Measurements from ENCODE around the gene MAPK14.

GRCh38 chr6:36122495-36123269, 95.1 kb downstream of the MAPK14 start:
- TF ChIP-seq, protein P1, sequence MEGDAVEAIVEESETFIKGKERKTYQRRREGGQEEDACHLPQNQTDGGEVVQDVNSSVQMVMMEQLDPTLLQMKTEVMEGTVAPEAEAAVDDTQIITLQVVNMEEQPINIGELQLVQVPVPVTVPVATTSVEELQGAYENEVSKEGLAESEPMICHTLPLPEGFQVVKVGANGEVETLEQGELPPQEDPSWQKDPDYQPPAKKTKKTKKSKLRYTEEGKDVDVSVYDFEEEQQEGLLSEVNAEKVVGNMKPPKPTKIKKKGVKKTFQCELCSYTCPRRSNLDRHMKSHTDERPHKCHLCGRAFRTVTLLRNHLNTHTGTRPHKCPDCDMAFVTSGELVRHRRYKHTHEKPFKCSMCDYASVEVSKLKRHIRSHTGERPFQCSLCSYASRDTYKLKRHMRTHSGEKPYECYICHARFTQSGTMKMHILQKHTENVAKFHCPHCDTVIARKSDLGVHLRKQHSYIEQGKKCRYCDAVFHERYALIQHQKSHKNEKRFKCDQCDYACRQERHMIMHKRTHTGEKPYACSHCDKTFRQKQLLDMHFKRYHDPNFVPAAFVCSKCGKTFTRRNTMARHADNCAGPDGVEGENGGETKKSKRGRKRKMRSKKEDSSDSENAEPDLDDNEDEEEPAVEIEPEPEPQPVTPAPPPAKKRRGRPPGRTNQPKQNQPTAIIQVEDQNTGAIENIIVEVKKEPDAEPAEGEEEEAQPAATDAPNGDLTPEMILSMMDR (IDR thresholded peaks at IDR 0.05; ENCODE audit: insufficient read depth, low read length): no peak
- TF ChIP-seq SPI1 (IDR thresholded peaks at IDR 0.05; ENCODE audit: borderline replicate concordance, low read depth) (no peak), POLR2AphosphoS5 (IDR thresholded peaks at IDR 0.05; ENCODE audit: low read depth) (no peak), GABPA (IDR thresholded peaks at IDR 0.05; ENCODE audit: low read depth) (no peak)
- TF ChIP-seq, protein P2, sequence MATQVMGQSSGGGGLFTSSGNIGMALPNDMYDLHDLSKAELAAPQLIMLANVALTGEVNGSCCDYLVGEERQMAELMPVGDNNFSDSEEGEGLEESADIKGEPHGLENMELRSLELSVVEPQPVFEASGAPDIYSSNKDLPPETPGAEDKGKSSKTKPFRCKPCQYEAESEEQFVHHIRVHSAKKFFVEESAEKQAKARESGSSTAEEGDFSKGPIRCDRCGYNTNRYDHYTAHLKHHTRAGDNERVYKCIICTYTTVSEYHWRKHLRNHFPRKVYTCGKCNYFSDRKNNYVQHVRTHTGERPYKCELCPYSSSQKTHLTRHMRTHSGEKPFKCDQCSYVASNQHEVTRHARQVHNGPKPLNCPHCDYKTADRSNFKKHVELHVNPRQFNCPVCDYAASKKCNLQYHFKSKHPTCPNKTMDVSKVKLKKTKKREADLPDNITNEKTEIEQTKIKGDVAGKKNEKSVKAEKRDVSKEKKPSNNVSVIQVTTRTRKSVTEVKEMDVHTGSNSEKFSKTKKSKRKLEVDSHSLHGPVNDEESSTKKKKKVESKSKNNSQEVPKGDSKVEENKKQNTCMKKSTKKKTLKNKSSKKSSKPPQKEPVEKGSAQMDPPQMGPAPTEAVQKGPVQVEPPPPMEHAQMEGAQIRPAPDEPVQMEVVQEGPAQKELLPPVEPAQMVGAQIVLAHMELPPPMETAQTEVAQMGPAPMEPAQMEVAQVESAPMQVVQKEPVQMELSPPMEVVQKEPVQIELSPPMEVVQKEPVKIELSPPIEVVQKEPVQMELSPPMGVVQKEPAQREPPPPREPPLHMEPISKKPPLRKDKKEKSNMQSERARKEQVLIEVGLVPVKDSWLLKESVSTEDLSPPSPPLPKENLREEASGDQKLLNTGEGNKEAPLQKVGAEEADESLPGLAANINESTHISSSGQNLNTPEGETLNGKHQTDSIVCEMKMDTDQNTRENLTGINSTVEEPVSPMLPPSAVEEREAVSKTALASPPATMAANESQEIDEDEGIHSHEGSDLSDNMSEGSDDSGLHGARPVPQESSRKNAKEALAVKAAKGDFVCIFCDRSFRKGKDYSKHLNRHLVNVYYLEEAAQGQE (IDR thresholded peaks at IDR 0.05; ENCODE audit: insufficient replicate concordance, low read depth): no peak
